ENCODE data around the gene TGFBI. TPM values are rescaled to one million over a fixed set of nuclear protein-coding genes. Genes with fewer than 3 reads are reported as not detected.

Gene TGFBI
- polyA plus RNA-seq, 3 donors: 480 to 653 (median 565) TPM

GRCh38 chr5:136054142-136055019 is 25.6 kb downstream of the TGFBI start:
- Mint-ChIP-seq H3K27ac (peak overlapping the region in 1 of 7 donors; percentile 48), H3K27me3 (ENCODE audit: low read depth in 3 of 3) (peaks cover 0 to 5% (median 5%) of the 10 kb centered on the region in 3 donors), H3K36me3 (peaks cover 99 to 100% of the 10 kb centered on the region in 2 donors), H3K4me3 (peak overlapping the region in 1 of 2 donors; percentile 15), H3K4me1 (peaks cover 30% of the 10 kb centered on the region), H3K9me3 (no peaks in the 10 kb centered on the region)
- TF ChIP-seq CTCF (IDR thresholded peaks at IDR 0.05): no peak
- H3K27me3 ChIP-seq (ENCODE audit: control insufficient read depth in 2 of 2, insufficient read depth in 2 of 2, low read length in 2 of 2): no peaks in the 10 kb centered on the region
- peaks cover 96 to 100% of the 10 kb centered on the region in 2 donors for H3K36me3 ChIP-seq (replicated peaks in 1 of 2; ENCODE audit: control insufficient read depth in 1 of 2, insufficient read depth in 2 of 2, low read length in 2 of 2)
- H3K4me3 ChIP-seq (replicated peaks in 1 of 3; ENCODE audit: low read depth in 2 of 3, low read length in 3 of 3): no peak overlapping the region
- no peak overlapping the region for H3K27ac ChIP-seq (ENCODE audit: low read depth in 1 of 2, low read length in 2 of 2)
- intact Hi-C loops (cut with micrococcal nuclease): no loop called here
- H3K4me1 ChIP-seq (ENCODE audit: control insufficient read depth in 1 of 2, insufficient read depth in 2 of 2, low read length in 2 of 2): peaks cover 27 to 28% of the 10 kb centered on the region in 2 donors
- H3K9me3 ChIP-seq (replicated peaks in 1 of 2; ENCODE audit: control insufficient read depth in 1 of 2, insufficient read depth in 1 of 2, low read length in 2 of 2): no peaks in the 10 kb centered on the region
- DNase-seq: no peak
- H3K9ac ChIP-seq (ENCODE audit: insufficient read depth, low read length, poor library complexity, severe bottlenecking): no peak overlapping the region
- H2AFZ ChIP-seq (ENCODE audit: insufficient read depth, low read depth, low read length, poor library complexity, severe bottlenecking): no peak overlapping the region
- no peaks in the 10 kb centered on the region for H3K79me2 ChIP-seq (ENCODE audit: insufficient read depth, low read length)
- peaks cover 93% of the 10 kb centered on the region for H4K20me1 ChIP-seq (ENCODE audit: insufficient read depth, low read length)
- H3K4me2 ChIP-seq (replicated peaks; ENCODE audit: extremely low read depth, low read length, poor library complexity, severe bottlenecking): no peak overlapping the region
- WGBS (ENCODE audit: insufficient coverage): 89% methylated on average over 5 of the region's 7 CpGs

GRCh38 chr5:136055612-136056309 is 27.0 kb downstream of the TGFBI start:
- DNase-seq: no peak
- no peak overlapping the region for H3K4me2 ChIP-seq (replicated peaks; ENCODE audit: extremely low read depth, low read length, poor library complexity, severe bottlenecking)
- TF ChIP-seq CTCF (IDR thresholded peaks at IDR 0.05): no peak
- H2AFZ ChIP-seq (ENCODE audit: insufficient read depth, low read depth, low read length, poor library complexity, severe bottlenecking): no peak overlapping the region
- intact Hi-C loops (cut with micrococcal nuclease): no loop called here
- H4K20me1 ChIP-seq (ENCODE audit: insufficient read depth, low read length): peaks cover 92% of the 10 kb centered on the region
- no peaks in the 10 kb centered on the region for H3K79me2 ChIP-seq (ENCODE audit: insufficient read depth, low read length)
- H3K36me3 ChIP-seq (replicated peaks in 1 of 2; ENCODE audit: control insufficient read depth in 1 of 2, insufficient read depth in 2 of 2, low read length in 2 of 2): peaks cover 95 to 100% of the 10 kb centered on the region in 2 donors
- H3K27ac Mint-ChIP-seq: peak overlapping the region in 2 of 7 donors; percentile 46 to 50
- WGBS (ENCODE audit: insufficient coverage): 95% methylated on average over 5 of the region's 14 CpGs
- H3K9me3 Mint-ChIP-seq: no peaks in the 10 kb centered on the region
- peaks cover 16% of the 10 kb centered on the region for H3K4me1 Mint-ChIP-seq
- H3K4me3 ChIP-seq (replicated peaks in 1 of 3; ENCODE audit: low read depth in 2 of 3, low read length in 3 of 3): no peak overlapping the region
- H3K4me3 Mint-ChIP-seq: no peak overlapping the region
- H3K27ac ChIP-seq (ENCODE audit: low read depth in 1 of 2, low read length in 2 of 2): no peak overlapping the region
- H3K27me3 ChIP-seq (ENCODE audit: control insufficient read depth in 2 of 2, insufficient read depth in 2 of 2, low read length in 2 of 2): no peaks in the 10 kb centered on the region
- no peak overlapping the region for H3K9ac ChIP-seq (ENCODE audit: insufficient read depth, low read length, poor library complexity, severe bottlenecking)
- H3K27me3 Mint-ChIP-seq (ENCODE audit: low read depth in 3 of 3): peaks cover 0 to 8% (median 8%) of the 10 kb centered on the region in 3 donors
- peaks cover 14 to 15% of the 10 kb centered on the region in 2 donors for H3K4me1 ChIP-seq (ENCODE audit: control insufficient read depth in 1 of 2, insufficient read depth in 2 of 2, low read length in 2 of 2)
- peaks cover 99 to 100% of the 10 kb centered on the region in 2 donors for H3K36me3 Mint-ChIP-seq
- H3K9me3 ChIP-seq (replicated peaks in 1 of 2; ENCODE audit: control insufficient read depth in 1 of 2, insufficient read depth in 1 of 2, low read length in 2 of 2): no peaks in the 10 kb centered on the region
